ENCODE data around the gene MLLT6. TPM values are rescaled to one million over a fixed set of nuclear protein-coding genes. Genes with fewer than 3 reads are reported as not detected.

Gene MLLT6
- total and polyA plus RNA-seq, 7 donors, result 16.3 to 120 (median 78.5) TPM

DNA sequence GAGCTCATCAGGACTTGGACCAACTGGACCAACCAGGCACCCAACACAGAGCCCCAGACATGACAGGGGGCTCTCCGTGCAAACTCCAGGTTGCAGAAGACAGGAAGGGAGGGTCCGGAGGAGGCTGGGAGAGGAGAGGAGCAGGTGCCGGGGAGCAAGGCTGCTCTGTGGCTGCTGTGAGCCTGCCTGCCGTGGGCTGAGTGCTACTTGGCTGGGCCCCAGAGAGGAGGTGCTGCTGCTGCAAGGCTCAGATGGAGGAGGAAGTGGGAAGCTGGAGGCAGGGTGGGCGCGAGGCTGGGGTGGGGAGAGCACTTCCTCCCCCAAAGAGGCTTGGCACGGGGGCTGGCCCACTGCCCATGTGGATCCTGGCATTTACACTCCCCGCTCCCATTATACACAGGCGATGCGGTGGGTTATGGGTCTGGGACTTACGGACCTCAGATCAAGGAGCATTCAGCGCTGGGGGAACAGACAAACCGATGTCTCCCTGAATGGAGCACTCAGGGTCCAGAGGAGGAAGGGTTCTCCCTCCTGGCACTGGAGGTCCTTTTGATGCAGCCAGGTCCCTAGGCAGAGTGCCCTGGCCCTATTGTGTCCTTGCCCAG lies 46.2 kb upstream of the MLLT6 start:
- H3K9me3 ChIP-seq, result no peaks in the 10 kb centered on the region
- H3K27me3 ChIP-seq (ENCODE audit: insufficient read depth in 3 of 3, low read length in 2 of 3), result peaks cover 0 to 22% (median 7%) of the 10 kb centered on the region in 3 donors
- H3K4me3 ChIP-seq, result no peak overlapping the region
- intact Hi-C loops (cut with DNase I), result no loop called here
- DNase-seq, result peak in 1 of 2 donors; percentile 26
- 39 to 42% (median 40%) methylated on average over 13 of the region's 13 CpGs for WGBS, 3 donors
- TF ChIP-seq, protein P1, sequence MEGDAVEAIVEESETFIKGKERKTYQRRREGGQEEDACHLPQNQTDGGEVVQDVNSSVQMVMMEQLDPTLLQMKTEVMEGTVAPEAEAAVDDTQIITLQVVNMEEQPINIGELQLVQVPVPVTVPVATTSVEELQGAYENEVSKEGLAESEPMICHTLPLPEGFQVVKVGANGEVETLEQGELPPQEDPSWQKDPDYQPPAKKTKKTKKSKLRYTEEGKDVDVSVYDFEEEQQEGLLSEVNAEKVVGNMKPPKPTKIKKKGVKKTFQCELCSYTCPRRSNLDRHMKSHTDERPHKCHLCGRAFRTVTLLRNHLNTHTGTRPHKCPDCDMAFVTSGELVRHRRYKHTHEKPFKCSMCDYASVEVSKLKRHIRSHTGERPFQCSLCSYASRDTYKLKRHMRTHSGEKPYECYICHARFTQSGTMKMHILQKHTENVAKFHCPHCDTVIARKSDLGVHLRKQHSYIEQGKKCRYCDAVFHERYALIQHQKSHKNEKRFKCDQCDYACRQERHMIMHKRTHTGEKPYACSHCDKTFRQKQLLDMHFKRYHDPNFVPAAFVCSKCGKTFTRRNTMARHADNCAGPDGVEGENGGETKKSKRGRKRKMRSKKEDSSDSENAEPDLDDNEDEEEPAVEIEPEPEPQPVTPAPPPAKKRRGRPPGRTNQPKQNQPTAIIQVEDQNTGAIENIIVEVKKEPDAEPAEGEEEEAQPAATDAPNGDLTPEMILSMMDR (IDR thresholded peaks at IDR 0.05), result no peak
- no peaks in the 10 kb centered on the region for H3K4me1 ChIP-seq
- no peak for ATAC-seq
- H3K27ac ChIP-seq, result no peak overlapping the region
- H3K36me3 ChIP-seq (ENCODE audit: insufficient read depth in 1 of 2, low read depth in 1 of 2), result no peaks in the 10 kb centered on the region

DNA sequence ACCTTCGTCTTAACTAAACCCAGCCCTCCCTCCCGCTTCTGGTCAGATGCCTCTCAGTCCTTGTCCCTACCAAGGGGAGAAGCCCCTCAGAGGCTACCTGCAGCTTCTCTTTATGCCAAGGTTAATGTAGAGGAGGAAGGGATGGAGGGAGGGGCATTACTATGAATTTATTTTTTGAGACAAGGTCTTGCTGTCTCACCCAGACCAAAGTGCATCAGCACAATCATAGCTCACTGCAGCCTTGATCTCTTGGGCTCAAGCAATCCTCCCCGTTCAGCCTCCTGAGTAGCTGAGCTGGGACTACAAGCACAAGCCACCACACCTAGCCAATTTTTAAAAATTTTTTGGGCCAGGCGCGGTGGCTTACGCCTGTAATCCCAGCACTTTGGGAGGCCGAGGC lies 45.7 kb upstream of the MLLT6 start:
- Histone ChIP-seq H3K9me3 (no peaks in the 10 kb centered on the region), H3K4me1 (no peaks in the 10 kb centered on the region), H3K27me3 (ENCODE audit: insufficient read depth in 3 of 3, low read length in 2 of 3) (peaks cover 0 to 16% (median 5%) of the 10 kb centered on the region in 3 donors), H3K4me3 (no peak overlapping the region), H3K36me3 (ENCODE audit: insufficient read depth in 1 of 2, low read depth in 1 of 2) (no peaks in the 10 kb centered on the region), H3K27ac (no peak overlapping the region)
- DNase-seq, result no peak
- ATAC-seq, result no peak
- 71 to 80% (median 80%) methylated on average over 7 of the region's 7 CpGs for WGBS, 3 donors
- intact Hi-C loops (cut with DNase I), result no loop called here
- TF ChIP-seq, protein P1 (IDR thresholded peaks at IDR 0.05), result no peak

DNA sequence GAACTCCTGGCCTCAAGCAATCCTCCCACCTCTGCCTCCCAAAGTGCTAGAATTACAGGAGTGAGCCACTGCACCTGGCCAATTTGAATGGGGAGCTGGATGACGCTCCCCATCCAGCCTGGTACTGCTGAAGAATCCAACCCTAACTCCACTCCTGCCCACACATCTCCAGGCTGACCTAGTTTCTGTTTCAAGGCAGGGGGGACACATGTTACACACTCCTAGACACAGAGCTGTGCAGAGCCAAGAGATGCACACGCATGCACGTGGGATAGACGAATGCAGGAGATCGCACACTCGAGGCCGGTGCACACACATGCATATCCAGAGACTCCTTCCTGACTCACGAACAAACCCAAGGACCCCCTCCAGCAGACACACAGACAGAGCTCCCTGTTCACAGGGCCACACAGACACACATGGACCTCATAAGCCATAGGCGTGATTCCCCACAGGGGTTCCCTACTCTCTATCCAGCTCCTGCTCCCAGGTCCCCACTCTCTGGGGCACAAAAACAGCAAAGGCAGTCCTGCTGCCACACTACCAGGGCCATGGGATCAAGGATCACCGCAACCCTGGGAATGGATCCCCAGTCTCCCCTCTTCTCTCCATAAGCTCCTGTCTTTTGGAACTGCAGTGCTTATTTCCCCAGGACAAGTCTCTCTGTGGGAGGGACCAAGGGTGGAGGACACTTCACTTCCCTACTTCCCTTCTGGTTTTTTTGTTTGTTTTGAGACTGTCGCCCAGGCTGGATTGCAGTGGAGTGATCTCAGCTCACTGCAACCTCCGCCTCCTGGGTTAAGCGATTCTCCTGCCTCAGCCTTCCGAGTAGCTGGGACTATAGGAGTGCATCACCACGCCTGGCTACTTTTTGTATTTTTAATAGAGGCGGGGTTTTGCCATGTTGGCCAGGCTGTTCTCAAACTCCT lies 44.7 kb upstream of the MLLT6 start:
- Histone ChIP-seq H3K36me3 (ENCODE audit: insufficient read depth in 1 of 2, low read depth in 1 of 2) (no peaks in the 10 kb centered on the region), H3K4me1 (no peaks in the 10 kb centered on the region), H3K4me3 (no peak overlapping the region), H3K27me3 (ENCODE audit: insufficient read depth in 3 of 3, low read length in 2 of 3) (peaks cover 0 to 6% (median 2%) of the 10 kb centered on the region in 3 donors), H3K9me3 (no peaks in the 10 kb centered on the region), H3K27ac (no peak overlapping the region)
- 70 to 71% (median 70%) methylated on average over 16 of the region's 16 CpGs for WGBS, 3 donors
- intact Hi-C loops (cut with DNase I), result no loop called here
- DNase-seq (no peak), ATAC-seq (no peak)
- TF ChIP-seq, protein P1 (IDR thresholded peaks at IDR 0.05), result no peak

- peaks cover 0 to 12% (median 0%) of the 10 kb centered on the region in 3 donors for H3K27me3 ChIP-seq (ENCODE audit: insufficient read depth in 3 of 3, low read length in 2 of 3)
- TF ChIP-seq, protein P1 (IDR thresholded peaks at IDR 0.05), result peak; percentile 31
- no peak overlapping the region for H3K4me3 ChIP-seq
- DNase-seq (peak in 1 of 2 donors; percentile 41), ATAC-seq (peak; percentile 50 to 64 (median 54))
- no peaks in the 10 kb centered on the region for H3K4me1 ChIP-seq
- no peaks in the 10 kb centered on the region for H3K9me3 ChIP-seq
- H3K36me3 ChIP-seq (ENCODE audit: insufficient read depth in 1 of 2, low read depth in 1 of 2), result no peaks in the 10 kb centered on the region
- 28 to 40% (median 32%) methylated on average over 9 of the region's 9 CpGs for WGBS, 3 donors
- no peak overlapping the region for H3K27ac ChIP-seq
- intact Hi-C loops (cut with DNase I), result no loop called here
Measured at GRCh38 chr17:38663125-38663751, 41.8 kb upstream of the MLLT6 start.

All from psoas muscle (tissue), 8 donors.